ENCODE measurements around the gene NRG4. TPM values are rescaled to one million over a fixed set of nuclear protein-coding genes. Genes with fewer than 3 reads are reported as not detected.

Gene NRG4
- total and polyA plus RNA-seq, 2 of the 8 experiments (the other 6 are each of a cell fraction or from before 2014, with no cell fraction given) = 0.24 TPM; not detected in 1

DNA sequence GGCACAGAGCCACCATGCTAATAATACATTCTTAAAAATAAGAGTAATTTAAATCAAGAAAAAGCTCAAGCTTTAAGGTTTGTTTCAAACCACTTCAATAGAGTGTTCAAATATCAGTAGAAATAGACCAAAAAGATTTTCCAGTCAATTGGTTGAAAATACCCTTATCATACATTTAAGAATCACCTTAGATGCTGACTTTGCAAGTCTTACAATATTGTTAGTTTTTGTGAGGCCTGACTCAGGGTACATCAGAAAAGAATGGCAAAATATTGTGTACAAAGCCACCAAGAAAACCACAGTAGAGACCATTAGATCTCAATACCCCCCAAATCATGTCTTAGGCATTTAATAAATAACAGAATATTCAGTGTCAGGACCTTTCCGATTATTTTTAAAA lies 19.8 kb upstream of the NRG4 start:
- H3K4me1 ChIP-seq (replicated peaks in 1 of 4; ENCODE audit: control insufficient read depth in 3 of 4, insufficient read depth in 4 of 4, low read length in 3 of 4) = peaks cover 0 to 12% (median 5%) of the 10 kb centered on the region in 4 experiments; a peak in 4 of 7 replicates
- no peaks in the 10 kb centered on the region for H4K20me1 ChIP-seq (replicated peaks in 1 of 2; ENCODE audit: control insufficient read depth in 1 of 2, insufficient read depth in 2 of 2, low read length in 2 of 2)
- H3K4me2 ChIP-seq (ENCODE audit: insufficient read depth in 1 of 2, low read depth in 2 of 2, low read length in 2 of 2) = no peak overlapping the region
- no peak overlapping the region for H3K9ac ChIP-seq (replicated peaks in 1 of 4; ENCODE audit: extremely low read depth in 1 of 4, low read depth in 3 of 4, low read length in 3 of 4)
- no peak overlapping the region for H4K8ac ChIP-seq (ENCODE audit: extremely low read depth, insufficient read depth, low read length)
- no peak overlapping the region for H3K27ac ChIP-seq (ENCODE audit: low read depth, low read length)
- DNase-seq (ENCODE audit: low read depth in 1 of 2, low spot score in 2 of 2) (no peak), FAIRE-seq (no peak)
- no peak overlapping the region for H3K14ac ChIP-seq (ENCODE audit: insufficient read length)
- no peak overlapping the region for H2AFZ ChIP-seq (ENCODE audit: low read length)
- no peaks in the 10 kb centered on the region for H3K36me3 ChIP-seq (ENCODE audit: control insufficient read depth in 2 of 4, insufficient read depth in 4 of 4, low read length in 3 of 4)
- no peak overlapping the region for H2BK120ac ChIP-seq (replicated peaks; ENCODE audit: low read depth, low read length)
- no peak overlapping the region for H4K5ac ChIP-seq (ENCODE audit: insufficient read length, low read depth, low read length)
- TF ChIP-seq GTF2F1 (IDR thresholded peaks at IDR 0.05; ENCODE audit: borderline replicate concordance, low read depth, low read length) (no peak), HDAC6 (IDR thresholded peaks at IDR 0.05; ENCODE audit: low read depth, low read length) (no peak), PHF8 (conservative IDR thresholded peaks at IDR 0.05; ENCODE audit: low read depth, low read length) (no peak), SIX5 (IDR thresholded peaks at IDR 0.05; ENCODE audit: low read depth, low read length) (no peak), CHD1 (IDR thresholded peaks at IDR 0.05; ENCODE audit: low read depth, low read length) (no peak), RFX5 (IDR thresholded peaks at IDR 0.05; ENCODE audit: borderline replicate concordance, low read depth, low read length) (no peak), EZH2 (IDR thresholded peaks at IDR 0.05; ENCODE audit: low read depth, low read length, severe bottlenecking) (no peak)
- TF ChIP-seq, protein P1, sequence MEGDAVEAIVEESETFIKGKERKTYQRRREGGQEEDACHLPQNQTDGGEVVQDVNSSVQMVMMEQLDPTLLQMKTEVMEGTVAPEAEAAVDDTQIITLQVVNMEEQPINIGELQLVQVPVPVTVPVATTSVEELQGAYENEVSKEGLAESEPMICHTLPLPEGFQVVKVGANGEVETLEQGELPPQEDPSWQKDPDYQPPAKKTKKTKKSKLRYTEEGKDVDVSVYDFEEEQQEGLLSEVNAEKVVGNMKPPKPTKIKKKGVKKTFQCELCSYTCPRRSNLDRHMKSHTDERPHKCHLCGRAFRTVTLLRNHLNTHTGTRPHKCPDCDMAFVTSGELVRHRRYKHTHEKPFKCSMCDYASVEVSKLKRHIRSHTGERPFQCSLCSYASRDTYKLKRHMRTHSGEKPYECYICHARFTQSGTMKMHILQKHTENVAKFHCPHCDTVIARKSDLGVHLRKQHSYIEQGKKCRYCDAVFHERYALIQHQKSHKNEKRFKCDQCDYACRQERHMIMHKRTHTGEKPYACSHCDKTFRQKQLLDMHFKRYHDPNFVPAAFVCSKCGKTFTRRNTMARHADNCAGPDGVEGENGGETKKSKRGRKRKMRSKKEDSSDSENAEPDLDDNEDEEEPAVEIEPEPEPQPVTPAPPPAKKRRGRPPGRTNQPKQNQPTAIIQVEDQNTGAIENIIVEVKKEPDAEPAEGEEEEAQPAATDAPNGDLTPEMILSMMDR (IDR thresholded peaks at IDR 0.05; ENCODE audit: control extremely low read depth in 1 of 3, insufficient read depth in 1 of 3, low read depth in 1 of 3, low read length in 3 of 3) = no peak
- H2BK15ac ChIP-seq (ENCODE audit: low read length) = no peak overlapping the region
- H3K9me3 ChIP-seq (ENCODE audit: insufficient read depth in 2 of 2, low read depth in 1 of 2, low read length in 1 of 2) = no peaks in the 10 kb centered on the region
- H2AK5ac ChIP-seq (ENCODE audit: low read depth, low read length) = no peak overlapping the region
- H3K18ac ChIP-seq (ENCODE audit: extremely low read depth, low read length) = no peak overlapping the region
- H4K91ac ChIP-seq (replicated peaks; ENCODE audit: insufficient read length, low read length) = no peak overlapping the region
- no peaks in the 10 kb centered on the region for H3K23me2 ChIP-seq (ENCODE audit: low read depth, low read length)
- WGBS, 2 experiments (ENCODE audit: extremely low coverage in 1 of 2, insufficient coverage in 1 of 2, insufficient read length in 1 of 2, insufficient replicate concordance in 2 of 2, low coverage in 1 of 2, low lambda C conversion rate in 2 of 2, missing lambda C conversion rate in 1 of 2) = 96% methylated on average over 1 of the region's 1 CpG; no CpG with 5 or more reads in 1 of the 2 experiments
- H3K4me3 ChIP-seq (ENCODE audit: extremely low read depth in 1 of 4, insufficient read depth in 2 of 4, low read depth in 3 of 4, low read length in 4 of 4) = no peak overlapping the region
- POLR2A ChIA-PET (ENCODE audit: partially characterized antibody) = no interaction called here
- CTCF ChIA-PET (ENCODE audit: partially characterized antibody) = interaction anchor here (0.7 to 1.5 kb wide), 5 partner anchors 16 to 246 kb away, joined by 3 to 4 read pairs (median 4); partner anchors contain the start of gene NRG4
- H3K4ac ChIP-seq (replicated peaks; ENCODE audit: insufficient read length, low read depth, low read length) = no peak overlapping the region
- no peak overlapping the region for H2BK20ac ChIP-seq (ENCODE audit: low read length)
- no peak overlapping the region for H2BK12ac ChIP-seq (ENCODE audit: low read depth, low read length)
- no peak overlapping the region for H3K56ac ChIP-seq (replicated peaks; ENCODE audit: insufficient read length, low read depth, low read length)
- H3K23ac ChIP-seq (ENCODE audit: insufficient read length) = no peak overlapping the region
- H3K79me2 ChIP-seq (ENCODE audit: control insufficient read depth in 1 of 2, insufficient read depth in 2 of 2, low read length in 2 of 2) = no peaks in the 10 kb centered on the region
- H3K27me3 ChIP-seq (replicated peaks in 1 of 4; ENCODE audit: control insufficient read depth in 3 of 4, extremely low read depth in 1 of 4, insufficient read depth in 3 of 4, low read length in 3 of 4) = no peaks in the 10 kb centered on the region
- no peak overlapping the region for H2BK5ac ChIP-seq (ENCODE audit: low read depth, low read length)
- no peaks in the 10 kb centered on the region for H3K79me1 ChIP-seq (ENCODE audit: low read depth, low read length)
